ENCODE measurements around the gene TRAPPC11.
"Not testable (repeated sequence)": the region's sequence is repeated elsewhere in the genome, so short reads cannot be mapped to it uniquely, and the experiment has no call there.

DNA sequence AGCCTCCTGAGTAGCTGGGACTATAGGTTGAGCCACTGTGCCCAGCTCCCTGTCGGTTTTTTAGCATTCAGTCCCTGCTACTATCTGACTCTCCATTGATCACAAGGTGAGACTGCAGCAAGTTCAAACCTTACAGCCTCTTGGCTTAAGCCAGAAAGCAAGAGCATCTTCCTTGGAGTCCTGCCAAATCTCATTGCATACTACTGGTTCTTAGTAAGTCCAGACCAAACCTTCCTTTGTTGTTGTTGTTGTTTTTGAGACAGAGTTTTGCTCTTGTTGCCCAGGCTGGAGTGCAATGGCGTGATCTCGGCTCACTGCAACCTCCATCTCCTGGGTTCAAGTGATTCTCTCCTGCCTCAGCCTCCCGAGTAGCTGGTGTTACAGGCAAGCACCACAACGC lies 31.8 kb upstream of the TRAPPC11 start:
- not testable (repeated sequence) for TF ChIP-seq CTCF (conservative IDR thresholded peaks at IDR 0.05; ENCODE audit: low read depth, low read length); EZH2 (IDR thresholded peaks at IDR 0.05; ENCODE audit: borderline replicate concordance, low read depth, low read length, poor library complexity, severe bottlenecking)

All from A673 (cell line).